HEK293 (cell line): Measurements from ENCODE around the gene BUD23.
A peak's percentile ranks its signal among the peaks of the same experiment; 100 is the strongest.

Source experiments
- CTCF ChIA-PET: fragments of 350-600 bp; formaldehyde crosslinking; extraction: SDS; loops from one replicate; lab custom pipeline; 2021; ENCODE audit warnings: antibody characterized with exemption; lab: Yijun Ruan, JAX
- POLR2A ChIA-PET: fragments of 300-600 bp; formaldehyde crosslinking; extraction: SDS; loops from one replicate; lab custom pipeline; 2020; ENCODE audit warnings: antibody characterized with exemption, inconsistent platforms; lab: Yijun Ruan, JAX
- H3K27ac ChIP-seq: fragments of 200-500 bp; sonication (Bioruptor generic); 2 replicates; pipeline ENCODE4 v1.5.1; 2014; ENCODE audit warnings: low read depth, low read length, control low read depth, inconsistent platforms; ENCODE audit errors: extremely low read depth
- H3K36me3 ChIP-seq, 2 experiments: fragments of 200-500 bp in 1 of 2; sonication (Bioruptor generic) in 1 of 2; 1 replicate in 1 of 2; 2 replicates in 1 of 2; pipeline ENCODE4 v1.5.1; 2014 to 2017; ENCODE audit warnings: inconsistent platforms in 2 of 2, low read length in 2 of 2; ENCODE audit not compliant: control insufficient read depth in 2 of 2, insufficient read depth in 1 of 2
- H3K4me1 ChIP-seq: fragments of 200-500 bp; sonication (Bioruptor generic); 2 replicates; pipeline ENCODE4 v1.5.1; 2014; ENCODE audit warnings: mild to moderate bottlenecking, low read length, inconsistent platforms; ENCODE audit not compliant: control insufficient read depth, insufficient read depth
- H3K4me3 ChIP-seq: 2 replicates; pipeline ENCODE4 v1.5.1; 2011; ENCODE audit warnings: low read depth, mild to moderate bottlenecking, control low read depth, low read length, moderate library complexity
- H3K9me3 ChIP-seq: fragments of 200-500 bp; sonication (Bioruptor generic); 2 replicates; pipeline ENCODE4 v1.5.1; 2014; ENCODE audit warnings: low read depth, low read length, inconsistent platforms; ENCODE audit not compliant: control insufficient read depth, insufficient read depth
- KLF10 ChIP-seq: fragments of 450-650 bp; IDR thresholded peaks from 2 replicates; pipeline ENCODE4 v1.5.1; 2018; ENCODE audit warnings: missing biosample characterization, mild to moderate bottlenecking, missing genetic modification characterization
- SCRT2 ChIP-seq: fragments of 450-650 bp; formaldehyde crosslinking; IDR thresholded peaks from 2 replicates; pipeline ENCODE4 v1.5.1; 2016; ENCODE audit warnings: missing biosample characterization, missing genetic modification characterization
- SP2 ChIP-seq: fragments of 450-650 bp; formaldehyde crosslinking; IDR thresholded peaks from 2 replicates; pipeline ENCODE4 v1.5.1; 2016; ENCODE audit warnings: missing biosample characterization, missing genetic modification characterization
- ZBTB17 ChIP-seq: fragments of 450-650 bp; formaldehyde crosslinking; IDR thresholded peaks from 2 replicates; pipeline ENCODE4 v1.5.1; 2016; ENCODE audit warnings: missing biosample characterization, missing genetic modification characterization
- ZBTB20 ChIP-seq: fragments of 450-650 bp; formaldehyde crosslinking; IDR thresholded peaks from 2 replicates; pipeline ENCODE4 v1.5.1; 2016; ENCODE audit warnings: missing biosample characterization, missing genetic modification characterization
- ZFP3 ChIP-seq: fragments of 450-650 bp; formaldehyde crosslinking; IDR thresholded peaks from 2 replicates; pipeline ENCODE4 v1.5.1; 2016; ENCODE audit warnings: low read depth, missing biosample characterization, missing genetic modification characterization
- ZFP41 ChIP-seq: fragments of 450-650 bp; formaldehyde crosslinking; IDR thresholded peaks from 2 replicates; pipeline ENCODE4 v1.5.1; 2016; ENCODE audit warnings: missing biosample characterization, missing genetic modification characterization, borderline replicate concordance
- ZNF138 ChIP-seq: fragments of 450-650 bp; formaldehyde crosslinking; IDR thresholded peaks from 2 replicates; pipeline ENCODE4 v1.5.1; 2016; ENCODE audit warnings: missing biosample characterization, missing genetic modification characterization, borderline replicate concordance
- ZNF350 ChIP-seq: fragments of 450-650 bp; formaldehyde crosslinking; IDR thresholded peaks from 2 replicates; pipeline ENCODE4 v1.5.0; 2017; ENCODE audit warnings: missing biosample characterization, mild to moderate bottlenecking, missing genetic modification characterization
- ZNF391 ChIP-seq: fragments of 450-650 bp; formaldehyde crosslinking; IDR thresholded peaks from 2 replicates; pipeline ENCODE4 v1.5.1; 2016; ENCODE audit warnings: low read depth, missing biosample characterization, missing genetic modification characterization, borderline replicate concordance
- ZNF639 ChIP-seq: fragments of 450-650 bp; formaldehyde crosslinking; IDR thresholded peaks from 2 replicates; pipeline ENCODE4 v1.5.1; 2016; ENCODE audit warnings: missing biosample characterization, missing genetic modification characterization
- ZNF776 ChIP-seq: fragments of 450-650 bp; formaldehyde crosslinking; IDR thresholded peaks from 2 replicates; pipeline ENCODE4 v1.5.0; 2017; ENCODE audit warnings: missing biosample characterization, missing genetic modification characterization, borderline replicate concordance
- ZNF791 ChIP-seq: fragments of 450-650 bp; formaldehyde crosslinking; IDR thresholded peaks from 2 replicates; pipeline ENCODE4 v1.5.1; 2016; ENCODE audit warnings: missing biosample characterization, missing genetic modification characterization
- ZSCAN23 ChIP-seq: fragments of 450-650 bp; formaldehyde crosslinking; IDR thresholded peaks from 2 replicates; pipeline ENCODE4 v1.5.1; 2016; ENCODE audit warnings: missing biosample characterization, missing genetic modification characterization
- TF ChIP-seq, protein P1 (sequence below): fragments of 450-650 bp; formaldehyde crosslinking; IDR thresholded peaks from 2 replicates; pipeline ENCODE4 v1.5.1; 2016; ENCODE audit warnings: missing biosample characterization, missing genetic modification characterization
- TF ChIP-seq, protein P2 (sequence below): fragments of 450-650 bp; formaldehyde crosslinking; IDR thresholded peaks from 2 replicates; pipeline ENCODE4 v1.5.1; 2016; ENCODE audit warnings: missing biosample characterization, missing genetic modification characterization
- TF ChIP-seq, protein P3 (sequence below): fragments of 450-650 bp; formaldehyde crosslinking; IDR thresholded peaks from 2 replicates; pipeline ENCODE4 v1.5.0; 2017; ENCODE audit warnings: missing biosample characterization, missing genetic modification characterization, borderline replicate concordance

BUD23 gene

DNA sequence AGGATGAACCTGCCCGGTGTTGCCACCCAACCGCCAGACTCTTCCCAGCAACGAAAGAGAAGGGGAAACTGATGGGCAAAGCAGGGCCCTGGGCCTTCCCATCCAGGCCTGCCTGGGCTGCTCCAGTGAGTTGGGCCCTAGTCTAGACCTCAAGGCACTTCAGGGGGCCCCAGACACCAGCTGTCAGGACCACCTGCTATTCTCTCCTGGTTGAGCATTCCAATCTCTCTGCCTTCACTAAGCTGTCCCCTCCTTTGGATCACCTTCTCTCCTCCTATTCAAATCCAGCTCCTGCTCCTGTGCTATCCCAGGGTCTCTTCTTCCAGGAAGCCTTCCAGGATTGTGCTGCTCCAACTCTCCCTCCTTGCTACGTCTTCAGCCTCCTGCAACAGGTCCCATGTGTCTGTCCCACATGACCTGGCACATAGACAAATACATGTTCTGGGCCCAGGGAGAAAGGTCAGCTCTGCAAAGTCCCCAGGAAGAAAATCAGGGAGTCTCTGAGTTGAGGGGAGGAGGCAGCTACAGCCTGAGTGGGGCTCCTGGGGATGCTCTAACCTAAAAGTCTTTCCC is 33.0 kb downstream of the BUD23 start:
- Histone ChIP-seq H3K9me3 (no peaks in the 10 kb centered on the region), H3K4me3 (no peak overlapping the region), H3K27ac (peak overlapping the region; percentile 6), H3K4me1 (peaks cover 18% of the 10 kb centered on the region), H3K36me3 (no peaks in the 10 kb centered on the region; a peak in 1 of 3 replicates)
- TF ChIP-seq ZFP41 (tag by site-specific recombination) (no peak), SCRT2 (tag by site-specific recombination) (peak; percentile 78), ZNF350 (tag by site-specific recombination) (no peak)
- ChIA-PET POLR2A (interaction anchor here (0.5 to 2.3 kb wide), 10 partner anchors 12 to 194 kb away, joined by 3 to 12 read pairs (median 4); partner anchors contain the start of genes ABHD11, BAZ1B and BUD23), CTCF (interaction anchor here (2.0 to 3.5 kb wide), 2 partner anchors 9 to 109 kb away, joined by 15 to 17 read pairs; no protein-coding TSS in a partner anchor)

DNA sequence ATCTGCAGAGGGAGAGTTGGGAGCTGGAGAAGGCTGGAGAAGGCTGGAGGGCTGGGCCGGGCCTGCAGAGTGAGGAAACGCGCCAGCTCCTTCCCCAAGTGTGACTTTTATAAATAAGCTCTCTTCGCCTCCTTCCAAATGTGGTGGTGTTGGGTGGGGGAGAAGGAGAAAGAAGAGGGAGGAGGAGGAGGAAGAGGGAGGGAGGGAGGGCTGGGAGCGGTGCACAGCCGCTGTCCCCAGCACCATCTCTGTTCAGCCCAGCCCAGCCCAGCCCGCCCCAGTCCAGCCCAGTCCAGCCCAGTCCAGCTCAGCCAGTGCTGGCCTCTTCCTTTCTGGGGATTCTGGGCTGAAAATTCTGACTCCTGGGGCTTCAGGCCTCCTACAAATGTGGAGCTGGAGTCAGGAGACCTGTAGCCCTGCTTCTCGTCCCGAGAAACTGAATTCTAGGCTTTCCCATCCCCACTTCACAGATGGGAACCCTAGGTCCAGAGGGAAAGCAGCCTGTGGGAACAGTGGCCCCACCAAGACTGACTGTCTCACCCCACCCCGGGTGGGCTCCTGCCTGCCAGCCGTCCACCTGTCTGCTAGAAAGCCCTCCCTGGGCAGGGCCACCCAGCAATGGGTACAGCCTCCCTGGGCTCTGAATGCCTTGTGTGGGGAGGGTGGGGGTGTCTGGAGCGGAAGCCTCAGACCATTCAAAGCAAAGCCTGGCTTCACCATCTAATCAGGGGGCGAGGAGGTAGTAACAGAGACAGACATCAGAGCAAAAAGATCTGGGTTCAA is 33.8 kb downstream of the BUD23 start:
- Histone ChIP-seq H3K4me1 (peaks cover 18% of the 10 kb centered on the region), H3K4me3 (no peak overlapping the region), H3K36me3 (no peaks in the 10 kb centered on the region; a peak in 1 of 3 replicates), H3K9me3 (no peaks in the 10 kb centered on the region), H3K27ac (no peak overlapping the region)
- ChIA-PET CTCF (interaction anchor here (0.8 to 2.0 kb wide), 5 partner anchors 8 to 138 kb away, joined by 3 to 15 read pairs (median 4); no protein-coding TSS in a partner anchor), POLR2A (interaction anchor here (0.5 to 2.3 kb wide), 7 partner anchors 15 to 111 kb away, joined by 3 to 12 read pairs (median 3); partner anchors contain the start of gene ABHD11)
- no peak for TF ChIP-seq ZBTB20 (tag by site-specific recombination)
- TF ChIP-seq ZNF639: no peak
- TF ChIP-seq, protein P1, sequence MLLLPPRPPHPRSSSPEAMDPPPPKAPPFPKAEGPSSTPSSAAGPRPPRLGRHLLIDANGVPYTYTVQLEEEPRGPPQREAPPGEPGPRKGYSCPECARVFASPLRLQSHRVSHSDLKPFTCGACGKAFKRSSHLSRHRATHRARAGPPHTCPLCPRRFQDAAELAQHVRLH: no peak
- no peak for TF ChIP-seq ZNF776
- no peak for TF ChIP-seq ZNF138 (tag by site-specific recombination)
- TF ChIP-seq, protein P2, sequence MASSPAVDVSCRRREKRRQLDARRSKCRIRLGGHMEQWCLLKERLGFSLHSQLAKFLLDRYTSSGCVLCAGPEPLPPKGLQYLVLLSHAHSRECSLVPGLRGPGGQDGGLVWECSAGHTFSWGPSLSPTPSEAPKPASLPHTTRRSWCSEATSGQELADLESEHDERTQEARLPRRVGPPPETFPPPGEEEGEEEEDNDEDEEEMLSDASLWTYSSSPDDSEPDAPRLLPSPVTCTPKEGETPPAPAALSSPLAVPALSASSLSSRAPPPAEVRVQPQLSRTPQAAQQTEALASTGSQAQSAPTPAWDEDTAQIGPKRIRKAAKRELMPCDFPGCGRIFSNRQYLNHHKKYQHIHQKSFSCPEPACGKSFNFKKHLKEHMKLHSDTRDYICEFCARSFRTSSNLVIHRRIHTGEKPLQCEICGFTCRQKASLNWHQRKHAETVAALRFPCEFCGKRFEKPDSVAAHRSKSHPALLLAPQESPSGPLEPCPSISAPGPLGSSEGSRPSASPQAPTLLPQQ (tag by site-specific recombination): no peak
- TF ChIP-seq ZBTB17 (tag by site-specific recombination): no peak
- TF ChIP-seq ZFP3 (tag by site-specific recombination): no peak
- no peak for TF ChIP-seq KLF10 (tag by site-specific recombination)
- no peak for TF ChIP-seq ZNF791 (tag by site-specific recombination)
- no peak for TF ChIP-seq ZNF391 (tag by site-specific recombination)
- TF ChIP-seq, protein P3, sequence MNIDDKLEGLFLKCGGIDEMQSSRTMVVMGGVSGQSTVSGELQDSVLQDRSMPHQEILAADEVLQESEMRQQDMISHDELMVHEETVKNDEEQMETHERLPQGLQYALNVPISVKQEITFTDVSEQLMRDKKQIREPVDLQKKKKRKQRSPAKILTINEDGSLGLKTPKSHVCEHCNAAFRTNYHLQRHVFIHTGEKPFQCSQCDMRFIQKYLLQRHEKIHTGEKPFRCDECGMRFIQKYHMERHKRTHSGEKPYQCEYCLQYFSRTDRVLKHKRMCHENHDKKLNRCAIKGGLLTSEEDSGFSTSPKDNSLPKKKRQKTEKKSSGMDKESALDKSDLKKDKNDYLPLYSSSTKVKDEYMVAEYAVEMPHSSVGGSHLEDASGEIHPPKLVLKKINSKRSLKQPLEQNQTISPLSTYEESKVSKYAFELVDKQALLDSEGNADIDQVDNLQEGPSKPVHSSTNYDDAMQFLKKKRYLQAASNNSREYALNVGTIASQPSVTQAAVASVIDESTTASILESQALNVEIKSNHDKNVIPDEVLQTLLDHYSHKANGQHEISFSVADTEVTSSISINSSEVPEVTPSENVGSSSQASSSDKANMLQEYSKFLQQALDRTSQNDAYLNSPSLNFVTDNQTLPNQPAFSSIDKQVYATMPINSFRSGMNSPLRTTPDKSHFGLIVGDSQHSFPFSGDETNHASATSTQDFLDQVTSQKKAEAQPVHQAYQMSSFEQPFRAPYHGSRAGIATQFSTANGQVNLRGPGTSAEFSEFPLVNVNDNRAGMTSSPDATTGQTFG (tag by site-specific recombination): no peak
- no peak for TF ChIP-seq SP2 (tag by site-specific recombination)
- TF ChIP-seq ZSCAN23 (tag by site-specific recombination): no peak
